ENCODE results near the gene MAPRE2.

MAPRE2 gene

GRCh38 chr18:35067454-35067853, 26.2 kb downstream of the MAPRE2 start:
- H3K27me3 ChIP-seq (ENCODE audit: control insufficient read depth, insufficient read depth, low read length), result no peaks in the 10 kb centered on the region
- no peaks in the 10 kb centered on the region for H3K4me1 ChIP-seq (ENCODE audit: control insufficient read depth, insufficient read depth, low read length)
- H3K9ac ChIP-seq (ENCODE audit: low read depth, low read length), result no peak overlapping the region
- H3K9me3 ChIP-seq (replicated peaks; ENCODE audit: low read length), result no peaks in the 10 kb centered on the region
- H3K4me2 ChIP-seq (ENCODE audit: low read length), result no peak overlapping the region
- no peak overlapping the region for H3K4me3 ChIP-seq (ENCODE audit: low read length)
- H3K36me3 ChIP-seq (ENCODE audit: insufficient read depth, low read length), result no peaks in the 10 kb centered on the region

GRCh38 chr18:35071819-35072247, 30.6 kb downstream of the MAPRE2 start:
- H3K9me3 ChIP-seq (replicated peaks; ENCODE audit: low read length), result no peaks in the 10 kb centered on the region
- no peak overlapping the region for H3K4me3 ChIP-seq (ENCODE audit: low read length)
- no peaks in the 10 kb centered on the region for H3K36me3 ChIP-seq (ENCODE audit: insufficient read depth, low read length)
- peaks cover 29% of the 10 kb centered on the region for H3K4me1 ChIP-seq (ENCODE audit: control insufficient read depth, insufficient read depth, low read length)
- H3K4me2 ChIP-seq (ENCODE audit: low read length), result no peak overlapping the region
- no peak overlapping the region for H3K9ac ChIP-seq (ENCODE audit: low read depth, low read length)
- no peaks in the 10 kb centered on the region for H3K27me3 ChIP-seq (ENCODE audit: control insufficient read depth, insufficient read depth, low read length)

- Histone ChIP-seq H3K9ac (ENCODE audit: low read depth, low read length) (no peak overlapping the region), H3K4me2 (ENCODE audit: low read length) (no peak overlapping the region), H3K9me3 (replicated peaks; ENCODE audit: low read length) (no peaks in the 10 kb centered on the region), H3K27me3 (ENCODE audit: control insufficient read depth, insufficient read depth, low read length) (no peaks in the 10 kb centered on the region), H3K36me3 (ENCODE audit: insufficient read depth, low read length) (no peaks in the 10 kb centered on the region), H3K4me1 (ENCODE audit: control insufficient read depth, insufficient read depth, low read length) (peaks cover 33% of the 10 kb centered on the region), H3K4me3 (ENCODE audit: low read length) (no peak overlapping the region)
Measured at GRCh38 chr18:35072616-35073015, 31.4 kb downstream of the MAPRE2 start.

GRCh38 chr18:35073186-35074105, 32.2 kb downstream of the MAPRE2 start:
- Histone ChIP-seq H3K4me2 (ENCODE audit: low read length) (peak overlapping the region; percentile 64), H3K36me3 (ENCODE audit: insufficient read depth, low read length) (no peaks in the 10 kb centered on the region), H3K9ac (ENCODE audit: low read depth, low read length) (peak overlapping the region; percentile 42), H3K4me3 (ENCODE audit: low read length) (no peak overlapping the region), H3K27me3 (ENCODE audit: control insufficient read depth, insufficient read depth, low read length) (no peaks in the 10 kb centered on the region), H3K4me1 (ENCODE audit: control insufficient read depth, insufficient read depth, low read length) (peaks cover 33% of the 10 kb centered on the region), H3K9me3 (replicated peaks; ENCODE audit: low read length) (no peaks in the 10 kb centered on the region)

- Histone ChIP-seq H3K4me2 (ENCODE audit: low read length) (no peak overlapping the region), H3K9me3 (replicated peaks; ENCODE audit: low read length) (no peaks in the 10 kb centered on the region), H3K4me3 (ENCODE audit: low read length) (no peak overlapping the region), H3K36me3 (ENCODE audit: insufficient read depth, low read length) (no peaks in the 10 kb centered on the region), H3K9ac (ENCODE audit: low read depth, low read length) (no peak overlapping the region), H3K4me1 (ENCODE audit: control insufficient read depth, insufficient read depth, low read length) (peaks cover 33% of the 10 kb centered on the region), H3K27me3 (ENCODE audit: control insufficient read depth, insufficient read depth, low read length) (no peaks in the 10 kb centered on the region)
Measured at GRCh38 chr18:35074581-35074980, 33.4 kb downstream of the MAPRE2 start.

- peaks cover 33% of the 10 kb centered on the region for H3K4me1 ChIP-seq (ENCODE audit: control insufficient read depth, insufficient read depth, low read length)
- no peaks in the 10 kb centered on the region for H3K36me3 ChIP-seq (ENCODE audit: insufficient read depth, low read length)
- H3K9ac ChIP-seq (ENCODE audit: low read depth, low read length), result no peak overlapping the region
- no peaks in the 10 kb centered on the region for H3K27me3 ChIP-seq (ENCODE audit: control insufficient read depth, insufficient read depth, low read length)
- no peaks in the 10 kb centered on the region for H3K9me3 ChIP-seq (replicated peaks; ENCODE audit: low read length)
- H3K4me2 ChIP-seq (ENCODE audit: low read length), result no peak overlapping the region
- H3K4me3 ChIP-seq (ENCODE audit: low read length), result no peak overlapping the region
Measured at GRCh38 chr18:35075132-35075531, 33.9 kb downstream of the MAPRE2 start.

- Histone ChIP-seq H3K4me2 (ENCODE audit: low read length) (peak overlapping the region; percentile 18), H3K9me3 (replicated peaks; ENCODE audit: low read length) (no peaks in the 10 kb centered on the region), H3K27me3 (ENCODE audit: control insufficient read depth, insufficient read depth, low read length) (no peaks in the 10 kb centered on the region), H3K9ac (ENCODE audit: low read depth, low read length) (peak overlapping the region; percentile 9), H3K4me3 (ENCODE audit: low read length) (no peak overlapping the region), H3K4me1 (ENCODE audit: control insufficient read depth, insufficient read depth, low read length) (peaks cover 33% of the 10 kb centered on the region), H3K36me3 (ENCODE audit: insufficient read depth, low read length) (no peaks in the 10 kb centered on the region)
Measured at GRCh38 chr18:35076135-35076924, 35.1 kb downstream of the MAPRE2 start.

- H3K9me3 ChIP-seq (replicated peaks; ENCODE audit: low read length), result no peaks in the 10 kb centered on the region
- no peak overlapping the region for H3K4me3 ChIP-seq (ENCODE audit: low read length)
- H3K9ac ChIP-seq (ENCODE audit: low read depth, low read length), result no peak overlapping the region
- no peaks in the 10 kb centered on the region for H3K27me3 ChIP-seq (ENCODE audit: control insufficient read depth, insufficient read depth, low read length)
- H3K4me1 ChIP-seq (ENCODE audit: control insufficient read depth, insufficient read depth, low read length), result peaks cover 28% of the 10 kb centered on the region
- H3K36me3 ChIP-seq (ENCODE audit: insufficient read depth, low read length), result no peaks in the 10 kb centered on the region
- no peak overlapping the region for H3K4me2 ChIP-seq (ENCODE audit: low read length)
Measured at GRCh38 chr18:35077937-35078336, 36.7 kb downstream of the MAPRE2 start.

GRCh38 chr18:35080058-35080457, 38.8 kb downstream of the MAPRE2 start:
- no peak overlapping the region for H3K4me3 ChIP-seq (ENCODE audit: low read length)
- H3K9ac ChIP-seq (ENCODE audit: low read depth, low read length), result no peak overlapping the region
- no peaks in the 10 kb centered on the region for H3K9me3 ChIP-seq (replicated peaks; ENCODE audit: low read length)
- no peak overlapping the region for H3K4me2 ChIP-seq (ENCODE audit: low read length)
- peaks cover 11% of the 10 kb centered on the region for H3K4me1 ChIP-seq (ENCODE audit: control insufficient read depth, insufficient read depth, low read length)
- no peaks in the 10 kb centered on the region for H3K27me3 ChIP-seq (ENCODE audit: control insufficient read depth, insufficient read depth, low read length)
- no peaks in the 10 kb centered on the region for H3K36me3 ChIP-seq (ENCODE audit: insufficient read depth, low read length)

GRCh38 chr18:35083174-35083712, 42.0 kb downstream of the MAPRE2 start:
- Histone ChIP-seq H3K36me3 (ENCODE audit: insufficient read depth, low read length) (no peaks in the 10 kb centered on the region), H3K9ac (ENCODE audit: low read depth, low read length) (no peak overlapping the region), H3K27me3 (ENCODE audit: control insufficient read depth, insufficient read depth, low read length) (no peaks in the 10 kb centered on the region), H3K9me3 (replicated peaks; ENCODE audit: low read length) (no peaks in the 10 kb centered on the region), H3K4me1 (ENCODE audit: control insufficient read depth, insufficient read depth, low read length) (no peaks in the 10 kb centered on the region), H3K4me2 (ENCODE audit: low read length) (no peak overlapping the region), H3K4me3 (ENCODE audit: low read length) (no peak overlapping the region)

Data from skeletal muscle satellite cell (primary cell).